ENCODE data around the gene SH2D1B.

DNA sequence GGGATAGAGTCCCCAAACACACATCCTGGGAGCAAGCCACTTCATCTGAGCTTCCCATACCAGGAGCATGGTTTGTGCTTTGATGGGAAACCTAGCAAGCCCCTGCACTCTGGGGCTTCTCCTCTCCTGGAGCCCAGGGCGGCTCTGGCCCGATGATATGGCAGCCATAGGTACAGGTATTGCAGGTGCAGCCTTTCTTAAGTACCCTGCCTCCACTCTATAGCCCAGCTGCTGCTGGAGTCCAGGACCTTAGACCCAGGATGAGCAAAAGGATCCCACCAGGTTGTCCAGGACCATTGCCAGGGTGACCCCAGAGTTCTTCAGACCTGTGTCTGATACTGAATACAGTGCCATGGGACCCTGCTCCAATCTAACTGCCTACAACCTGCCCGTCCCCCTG lies 26.2 kb downstream of the SH2D1B start:
- TF ChIP-seq, protein P1, sequence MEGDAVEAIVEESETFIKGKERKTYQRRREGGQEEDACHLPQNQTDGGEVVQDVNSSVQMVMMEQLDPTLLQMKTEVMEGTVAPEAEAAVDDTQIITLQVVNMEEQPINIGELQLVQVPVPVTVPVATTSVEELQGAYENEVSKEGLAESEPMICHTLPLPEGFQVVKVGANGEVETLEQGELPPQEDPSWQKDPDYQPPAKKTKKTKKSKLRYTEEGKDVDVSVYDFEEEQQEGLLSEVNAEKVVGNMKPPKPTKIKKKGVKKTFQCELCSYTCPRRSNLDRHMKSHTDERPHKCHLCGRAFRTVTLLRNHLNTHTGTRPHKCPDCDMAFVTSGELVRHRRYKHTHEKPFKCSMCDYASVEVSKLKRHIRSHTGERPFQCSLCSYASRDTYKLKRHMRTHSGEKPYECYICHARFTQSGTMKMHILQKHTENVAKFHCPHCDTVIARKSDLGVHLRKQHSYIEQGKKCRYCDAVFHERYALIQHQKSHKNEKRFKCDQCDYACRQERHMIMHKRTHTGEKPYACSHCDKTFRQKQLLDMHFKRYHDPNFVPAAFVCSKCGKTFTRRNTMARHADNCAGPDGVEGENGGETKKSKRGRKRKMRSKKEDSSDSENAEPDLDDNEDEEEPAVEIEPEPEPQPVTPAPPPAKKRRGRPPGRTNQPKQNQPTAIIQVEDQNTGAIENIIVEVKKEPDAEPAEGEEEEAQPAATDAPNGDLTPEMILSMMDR (IDR thresholded peaks at IDR 0.05; ENCODE audit: low read depth, low read length, missing input control) = no peak
- TF ChIP-seq GABPA (IDR thresholded peaks at IDR 0.05 in 1 of 2, conservative IDR thresholded peaks at IDR 0.05 in 1 of 2) = no peak
- no peak for TF ChIP-seq RAD21 (IDR thresholded peaks at IDR 0.05)
- TF ChIP-seq, protein P2, sequence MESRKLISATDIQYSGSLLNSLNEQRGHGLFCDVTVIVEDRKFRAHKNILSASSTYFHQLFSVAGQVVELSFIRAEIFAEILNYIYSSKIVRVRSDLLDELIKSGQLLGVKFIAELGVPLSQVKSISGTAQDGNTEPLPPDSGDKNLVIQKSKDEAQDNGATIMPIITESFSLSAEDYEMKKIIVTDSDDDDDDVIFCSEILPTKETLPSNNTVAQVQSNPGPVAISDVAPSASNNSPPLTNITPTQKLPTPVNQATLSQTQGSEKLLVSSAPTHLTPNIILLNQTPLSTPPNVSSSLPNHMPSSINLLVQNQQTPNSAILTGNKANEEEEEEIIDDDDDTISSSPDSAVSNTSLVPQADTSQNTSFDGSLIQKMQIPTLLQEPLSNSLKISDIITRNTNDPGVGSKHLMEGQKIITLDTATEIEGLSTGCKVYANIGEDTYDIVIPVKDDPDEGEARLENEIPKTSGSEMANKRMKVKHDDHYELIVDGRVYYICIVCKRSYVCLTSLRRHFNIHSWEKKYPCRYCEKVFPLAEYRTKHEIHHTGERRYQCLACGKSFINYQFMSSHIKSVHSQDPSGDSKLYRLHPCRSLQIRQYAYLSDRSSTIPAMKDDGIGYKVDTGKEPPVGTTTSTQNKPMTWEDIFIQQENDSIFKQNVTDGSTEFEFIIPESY (IDR thresholded peaks at IDR 0.05) = no peak
- TF ChIP-seq, protein P3, sequence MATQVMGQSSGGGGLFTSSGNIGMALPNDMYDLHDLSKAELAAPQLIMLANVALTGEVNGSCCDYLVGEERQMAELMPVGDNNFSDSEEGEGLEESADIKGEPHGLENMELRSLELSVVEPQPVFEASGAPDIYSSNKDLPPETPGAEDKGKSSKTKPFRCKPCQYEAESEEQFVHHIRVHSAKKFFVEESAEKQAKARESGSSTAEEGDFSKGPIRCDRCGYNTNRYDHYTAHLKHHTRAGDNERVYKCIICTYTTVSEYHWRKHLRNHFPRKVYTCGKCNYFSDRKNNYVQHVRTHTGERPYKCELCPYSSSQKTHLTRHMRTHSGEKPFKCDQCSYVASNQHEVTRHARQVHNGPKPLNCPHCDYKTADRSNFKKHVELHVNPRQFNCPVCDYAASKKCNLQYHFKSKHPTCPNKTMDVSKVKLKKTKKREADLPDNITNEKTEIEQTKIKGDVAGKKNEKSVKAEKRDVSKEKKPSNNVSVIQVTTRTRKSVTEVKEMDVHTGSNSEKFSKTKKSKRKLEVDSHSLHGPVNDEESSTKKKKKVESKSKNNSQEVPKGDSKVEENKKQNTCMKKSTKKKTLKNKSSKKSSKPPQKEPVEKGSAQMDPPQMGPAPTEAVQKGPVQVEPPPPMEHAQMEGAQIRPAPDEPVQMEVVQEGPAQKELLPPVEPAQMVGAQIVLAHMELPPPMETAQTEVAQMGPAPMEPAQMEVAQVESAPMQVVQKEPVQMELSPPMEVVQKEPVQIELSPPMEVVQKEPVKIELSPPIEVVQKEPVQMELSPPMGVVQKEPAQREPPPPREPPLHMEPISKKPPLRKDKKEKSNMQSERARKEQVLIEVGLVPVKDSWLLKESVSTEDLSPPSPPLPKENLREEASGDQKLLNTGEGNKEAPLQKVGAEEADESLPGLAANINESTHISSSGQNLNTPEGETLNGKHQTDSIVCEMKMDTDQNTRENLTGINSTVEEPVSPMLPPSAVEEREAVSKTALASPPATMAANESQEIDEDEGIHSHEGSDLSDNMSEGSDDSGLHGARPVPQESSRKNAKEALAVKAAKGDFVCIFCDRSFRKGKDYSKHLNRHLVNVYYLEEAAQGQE (IDR thresholded peaks at IDR 0.05) = no peak
- TF ChIP-seq, protein P4, sequence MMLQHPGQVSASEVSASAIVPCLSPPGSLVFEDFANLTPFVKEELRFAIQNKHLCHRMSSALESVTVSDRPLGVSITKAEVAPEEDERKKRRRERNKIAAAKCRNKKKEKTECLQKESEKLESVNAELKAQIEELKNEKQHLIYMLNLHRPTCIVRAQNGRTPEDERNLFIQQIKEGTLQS (IDR thresholded peaks at IDR 0.05) = no peak
- TF ChIP-seq EGR1 (IDR thresholded peaks at IDR 0.05; ENCODE audit: low read depth in 2 of 2) = no peak
- TF ChIP-seq, protein P5, sequence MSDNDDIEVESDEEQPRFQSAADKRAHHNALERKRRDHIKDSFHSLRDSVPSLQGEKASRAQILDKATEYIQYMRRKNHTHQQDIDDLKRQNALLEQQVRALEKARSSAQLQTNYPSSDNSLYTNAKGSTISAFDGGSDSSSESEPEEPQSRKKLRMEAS (IDR thresholded peaks at IDR 0.05) = no peak
- TF ChIP-seq JUND (IDR thresholded peaks at IDR 0.05) = no peak
- TF ChIP-seq YY1 (IDR thresholded peaks at IDR 0.05) = no peak
- no peak for TF ChIP-seq SP1 (IDR thresholded peaks at IDR 0.05)
